DMS53 treated with DMSO at 0.1 percent for 48 hours (cell line): ENCODE results near the gene NANOS1.

Experiments used
- DNase-seq: peaks from one replicate; lab custom pipeline; 2025; ENCODE audit not compliant: unreplicated experiment; lab: John Stamatoyannopoulos, UW

The NANOS1 gene

GRCh38 chr10:119055472-119055871 lies 26.0 kb downstream of the NANOS1 start:
- DNase-seq = no peak

GRCh38 chr10:119058010-119058409 lies 28.5 kb downstream of the NANOS1 start:
- no peak for DNase-seq

GRCh38 chr10:119059557-119059956 lies 30.0 kb downstream of the NANOS1 start:
- DNase-seq = no peak

DNA sequence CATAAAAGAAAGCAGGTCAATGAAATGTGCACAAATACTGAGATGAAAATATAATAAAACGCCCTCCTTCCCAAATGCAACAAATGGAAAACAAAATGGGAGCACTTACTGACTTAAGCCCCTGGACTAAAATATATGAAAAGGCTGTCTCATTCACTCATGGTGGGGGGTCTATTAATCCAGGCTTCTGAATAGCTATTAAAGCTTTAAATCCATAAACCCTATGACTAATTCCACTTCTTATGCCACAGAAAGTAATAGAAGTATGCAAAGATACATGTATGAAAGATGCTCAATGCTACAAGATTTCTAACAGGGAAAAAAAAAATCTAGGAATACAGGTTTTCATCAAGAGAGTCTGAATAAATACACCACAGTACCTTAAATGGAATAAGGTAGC lies 30.6 kb downstream of the NANOS1 start:
- no peak for DNase-seq

GRCh38 chr10:119061352-119061751 lies 31.8 kb downstream of the NANOS1 start:
- DNase-seq = no peak

- no peak for DNase-seq
Observed at GRCh38 chr10:119061926-119062325, 32.4 kb downstream of the NANOS1 start.

- DNase-seq = no peak
Observed at GRCh38 chr10:119070395-119071165, 41.1 kb downstream of the NANOS1 start.

DNA sequence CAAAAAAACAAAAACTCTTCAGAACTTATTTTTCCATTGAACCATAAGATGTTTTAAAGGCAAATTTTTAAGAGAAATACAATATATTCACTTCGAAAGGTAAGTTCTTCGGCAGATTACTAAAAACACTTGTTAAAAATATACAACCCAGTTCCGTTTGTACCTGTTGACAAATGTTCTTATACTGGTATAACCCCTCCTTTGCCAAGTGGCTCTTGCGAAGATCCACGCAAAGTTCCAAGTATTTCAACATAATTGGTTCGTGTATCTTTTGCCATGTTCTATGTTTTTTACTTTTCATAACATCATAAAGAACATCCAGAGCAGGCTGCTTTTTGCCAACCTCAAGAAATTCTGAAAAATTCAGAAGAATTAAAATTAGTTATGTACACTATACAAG lies 44.1 kb downstream of the NANOS1 start:
- no peak for DNase-seq

DNA sequence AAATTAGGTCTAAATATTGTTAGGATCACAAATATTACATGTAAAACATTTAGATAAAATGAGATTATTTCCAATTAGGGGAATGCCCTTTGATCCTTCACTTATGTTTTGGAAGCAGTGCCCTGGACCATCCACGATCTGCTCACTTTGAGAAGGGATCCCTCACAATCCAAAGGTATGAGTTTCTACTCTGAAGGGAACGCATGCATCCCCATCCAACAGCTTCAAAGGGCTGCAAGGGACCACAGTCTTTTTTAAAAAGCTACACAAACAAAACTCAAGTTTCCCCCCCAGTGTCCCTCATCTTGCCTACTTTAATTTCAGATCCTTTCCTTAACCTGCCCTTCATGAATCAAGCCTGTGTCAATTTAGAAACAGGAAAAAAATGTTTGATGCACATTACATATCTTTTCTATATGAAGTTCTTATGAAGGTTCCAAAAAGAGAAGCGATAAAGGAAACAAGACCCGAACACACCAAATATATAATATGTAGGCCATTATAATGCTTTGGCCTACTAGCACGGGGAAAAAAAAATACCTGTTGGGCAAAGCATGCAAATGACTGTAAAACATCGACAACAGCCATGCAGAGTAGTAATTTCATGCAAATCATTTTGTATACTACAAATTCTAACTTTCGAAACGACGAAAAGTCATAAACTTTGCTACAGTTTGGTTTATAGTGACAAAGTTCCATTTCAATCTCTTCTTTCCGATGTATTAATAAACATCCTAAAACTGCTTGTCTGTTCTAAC lies 49.1 kb downstream of the NANOS1 start:
- no peak for DNase-seq

DNA sequence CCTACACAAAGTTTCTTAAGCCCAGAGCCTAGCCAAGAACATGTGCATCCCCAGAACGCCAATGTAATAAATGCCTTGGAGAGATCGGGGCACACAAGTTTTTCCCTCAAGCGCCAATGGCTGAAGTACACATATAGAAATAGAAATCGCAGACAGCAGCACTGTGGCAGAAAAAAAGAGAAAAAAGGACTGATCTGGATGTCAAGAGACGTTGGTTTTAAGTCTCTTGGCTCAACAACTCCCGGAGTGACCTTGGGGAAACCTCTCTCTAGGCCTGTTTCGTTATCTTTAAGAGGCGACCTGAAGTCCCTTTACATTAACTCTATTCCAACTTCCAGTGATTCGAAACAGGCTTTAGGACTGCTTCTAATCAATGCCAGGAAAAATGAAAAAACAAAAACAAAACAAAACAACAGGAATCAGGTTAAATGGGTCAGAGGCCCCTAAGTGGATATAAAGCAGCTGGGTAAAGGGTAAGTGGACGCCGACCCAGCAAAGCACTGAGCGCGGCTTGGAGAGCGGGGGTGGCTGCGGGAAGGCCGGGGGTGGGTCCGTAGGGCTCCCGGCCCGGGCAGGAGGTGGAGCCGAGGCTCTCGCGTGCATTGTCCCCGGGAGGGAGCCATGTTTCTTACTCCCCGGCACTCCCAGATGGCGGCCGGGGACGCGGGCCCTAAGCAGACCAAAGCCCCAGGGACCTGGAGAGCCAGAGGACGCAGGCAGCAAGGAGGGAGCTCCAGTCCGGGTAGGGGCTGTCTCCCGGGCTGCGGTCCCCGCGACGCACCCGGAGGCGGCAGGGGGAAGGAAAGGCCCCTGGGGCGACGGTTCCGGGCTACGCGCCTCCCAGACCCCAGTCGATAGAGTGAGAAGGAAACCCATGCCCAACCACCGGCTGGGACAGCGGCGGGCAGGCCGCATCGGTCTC lies 50.3 kb downstream of the NANOS1 start:
- peak; percentile 48 for DNase-seq

DNA sequence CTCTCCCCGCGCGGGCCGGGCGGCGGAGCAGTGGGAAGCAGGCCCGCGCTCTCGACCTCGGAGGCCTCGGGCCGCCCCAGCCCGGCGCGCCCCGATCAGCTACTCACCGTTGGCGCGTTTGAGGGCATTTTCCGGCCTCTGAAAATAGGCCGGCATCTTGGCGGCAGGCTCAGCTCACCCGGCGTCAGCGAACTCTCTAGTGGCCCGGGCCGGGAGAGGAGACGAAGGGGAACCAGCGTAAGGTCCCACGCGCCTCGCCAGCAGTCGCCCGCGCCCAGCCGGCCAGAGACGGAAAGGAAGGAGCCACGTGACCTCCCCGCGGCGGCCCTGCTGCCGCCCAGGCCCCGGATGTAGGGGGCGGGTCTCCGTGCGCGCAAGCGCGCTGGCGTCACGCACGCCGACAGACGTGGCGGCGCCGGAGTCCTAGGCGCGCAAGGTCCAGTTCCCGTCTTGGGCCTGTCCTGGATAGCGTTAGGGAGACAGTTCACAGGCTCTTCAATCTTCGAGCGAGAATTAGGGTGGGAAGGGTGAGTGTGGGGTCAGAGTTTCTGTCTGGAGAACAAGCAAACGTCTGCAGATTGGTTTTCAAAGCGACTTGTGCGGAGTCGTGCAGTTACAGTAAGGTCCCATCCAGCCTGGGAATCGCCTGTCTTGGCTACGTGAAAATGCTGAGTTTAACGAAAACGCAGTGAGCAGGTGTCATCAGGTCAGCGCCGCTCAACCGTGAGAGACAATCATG lies 51.2 kb downstream of the NANOS1 start, which contains the start of gene EIF3A:
EIF3A (minus strand) TSS at position 297 of the 739 bp plus-strand sequence; CDS start at position 156, 141 bp downstream.
- peak; percentile 96 for DNase-seq
